HEK293 (cell line): ENCODE data around the gene THAP2.

Source experiments
- GFI1B ChIP-seq: fragments of 450-650 bp; formaldehyde crosslinking; IDR thresholded peaks from 2 replicates; pipeline ENCODE4 v1.5.1; 2016; ENCODE audit warnings: missing biosample characterization, missing genetic modification characterization
- GLI2 ChIP-seq: fragments of 450-650 bp; formaldehyde crosslinking; IDR thresholded peaks from 2 replicates; pipeline ENCODE4; 2017; ENCODE audit warnings: missing biosample characterization, missing genetic modification characterization, low read depth, borderline replicate concordance
- GLIS1 ChIP-seq: fragments of 450-650 bp; formaldehyde crosslinking; IDR thresholded peaks from 2 replicates; pipeline ENCODE4 v1.5.1; 2016; ENCODE audit warnings: missing biosample characterization, missing genetic modification characterization
- IKZF3 ChIP-seq: fragments of 450-650 bp; IDR thresholded peaks from 2 replicates; pipeline ENCODE4 v1.5.0; 2018; ENCODE audit warnings: missing biosample characterization, mild to moderate bottlenecking, missing genetic modification characterization, moderate library complexity
- MEIS1 ChIP-seq: sonication (generic); formaldehyde crosslinking; IDR thresholded peaks from 2 replicates; pipeline ENCODE4 v1.8.1; 2022; ENCODE audit warnings: missing genetic modification reagents, mild to moderate bottlenecking, borderline replicate concordance
- MYNN ChIP-seq: fragments of 450-650 bp; formaldehyde crosslinking; IDR thresholded peaks from 2 replicates; pipeline ENCODE4 v1.5.1; 2016; ENCODE audit warnings: missing biosample characterization, missing genetic modification characterization, borderline replicate concordance
- OSR2 ChIP-seq: fragments of 450-650 bp; formaldehyde crosslinking; IDR thresholded peaks from 2 replicates; pipeline ENCODE4 v1.5.1; 2016; ENCODE audit warnings: missing biosample characterization, missing genetic modification characterization
- REPIN1 ChIP-seq: fragments of 450-650 bp; formaldehyde crosslinking; IDR thresholded peaks from 2 replicates; pipeline ENCODE4 v1.5.1; 2017; ENCODE audit warnings: missing biosample characterization, missing genetic modification characterization, low read depth
- SCRT1 ChIP-seq: fragments of 450-650 bp; formaldehyde crosslinking; IDR thresholded peaks from 2 replicates; pipeline ENCODE4 v1.5.1; 2016; ENCODE audit warnings: missing biosample characterization, missing genetic modification characterization, borderline replicate concordance
- ZBTB7A ChIP-seq: fragments of 450-650 bp; formaldehyde crosslinking; IDR thresholded peaks from 2 replicates; pipeline ENCODE4 v1.5.1; 2016; ENCODE audit warnings: low read depth, missing biosample characterization, missing genetic modification characterization
- ZFHX2 ChIP-seq: fragments of 450-650 bp; formaldehyde crosslinking; conservative IDR thresholded peaks from 2 replicates; pipeline ENCODE4 v1.5.1; 2016; ENCODE audit warnings: missing biosample characterization, missing genetic modification characterization
- ZFP3 ChIP-seq: fragments of 450-650 bp; formaldehyde crosslinking; IDR thresholded peaks from 2 replicates; pipeline ENCODE4 v1.5.1; 2016; ENCODE audit warnings: low read depth, missing biosample characterization, missing genetic modification characterization
- ZNF140 ChIP-seq: fragments of 450-650 bp; formaldehyde crosslinking; IDR thresholded peaks from 2 replicates; pipeline ENCODE4 v1.5.1; 2016; ENCODE audit warnings: missing biosample characterization, missing genetic modification characterization
- ZNF19 ChIP-seq: fragments of 450-650 bp; formaldehyde crosslinking; IDR thresholded peaks from 2 replicates; pipeline ENCODE4; 2016; ENCODE audit warnings: missing biosample characterization, missing genetic modification characterization, low read depth
- ZNF2 ChIP-seq: fragments of 450-650 bp; formaldehyde crosslinking; IDR thresholded peaks from 2 replicates; pipeline ENCODE4 v1.5.1; 2016; ENCODE audit warnings: missing biosample characterization, missing genetic modification characterization
- ZNF211 ChIP-seq: fragments of 450-650 bp; formaldehyde crosslinking; IDR thresholded peaks from 2 replicates; pipeline ENCODE4 v1.5.1; 2016; ENCODE audit warnings: low read depth, missing biosample characterization, missing genetic modification characterization
- ZNF23 ChIP-seq: fragments of 450-650 bp; formaldehyde crosslinking; IDR thresholded peaks from 2 replicates; pipeline ENCODE4 v1.5.1; 2016; ENCODE audit warnings: missing biosample characterization, missing genetic modification characterization, borderline replicate concordance
- ZNF239 ChIP-seq: fragments of 450-650 bp; formaldehyde crosslinking; IDR thresholded peaks from 2 replicates; pipeline ENCODE4 v1.5.1; 2016; ENCODE audit warnings: missing biosample characterization, missing genetic modification characterization
- ZNF266 ChIP-seq: fragments of 450-650 bp; formaldehyde crosslinking; IDR thresholded peaks from 2 replicates; pipeline ENCODE4 v1.5.1; 2016; ENCODE audit warnings: missing biosample characterization, missing genetic modification characterization, low read depth
- ZNF311 ChIP-seq: fragments of 450-650 bp; formaldehyde crosslinking; IDR thresholded peaks from 2 replicates; pipeline ENCODE4 v1.5.1; 2017; ENCODE audit warnings: missing biosample characterization, missing genetic modification characterization, borderline replicate concordance
- ZNF354C ChIP-seq: fragments of 450-650 bp; formaldehyde crosslinking; IDR thresholded peaks from 2 replicates; pipeline ENCODE4 v1.5.1; 2016; ENCODE audit warnings: missing biosample characterization, missing genetic modification characterization, low read depth, borderline replicate concordance
- ZNF416 ChIP-seq: fragments of 450-650 bp; formaldehyde crosslinking; IDR thresholded peaks from 2 replicates; pipeline ENCODE4 v1.5.1; 2016; ENCODE audit warnings: missing biosample characterization, missing genetic modification characterization
- ZNF544 ChIP-seq: fragments of 450-650 bp; formaldehyde crosslinking; IDR thresholded peaks from 2 replicates; pipeline ENCODE4 v1.5.0; 2017; ENCODE audit warnings: missing biosample characterization, missing genetic modification characterization
- ZNF555 ChIP-seq: fragments of 450-650 bp; formaldehyde crosslinking; conservative IDR thresholded peaks from 2 replicates; pipeline ENCODE4 v1.5.1; 2017; ENCODE audit warnings: missing biosample characterization, mild to moderate bottlenecking, missing genetic modification characterization, inconsistent platforms
- ZNF600 ChIP-seq: fragments of 450-650 bp; formaldehyde crosslinking; IDR thresholded peaks from 2 replicates; pipeline ENCODE4 v1.5.1; 2016; ENCODE audit warnings: missing biosample characterization, missing genetic modification characterization
- ZNF639 ChIP-seq: fragments of 450-650 bp; formaldehyde crosslinking; IDR thresholded peaks from 2 replicates; pipeline ENCODE4 v1.5.1; 2016; ENCODE audit warnings: missing biosample characterization, missing genetic modification characterization
- ZNF660 ChIP-seq: fragments of 450-650 bp; IDR thresholded peaks from 2 replicates; pipeline ENCODE4 v1.5.1; 2018; ENCODE audit warnings: missing biosample characterization, mild to moderate bottlenecking, missing genetic modification characterization
- ZNF792 ChIP-seq: fragments of 450-650 bp; formaldehyde crosslinking; IDR thresholded peaks from 2 replicates; pipeline ENCODE4 v1.5.1; 2016; ENCODE audit warnings: missing biosample characterization, missing genetic modification characterization
- ZNF843 ChIP-seq: fragments of 450-650 bp; formaldehyde crosslinking; IDR thresholded peaks from 2 replicates; pipeline ENCODE4 v1.5.1; 2016; ENCODE audit warnings: missing biosample characterization, missing genetic modification characterization
- TF ChIP-seq, protein P1 (sequence below): fragments of 450-650 bp; formaldehyde crosslinking; IDR thresholded peaks from 2 replicates; pipeline ENCODE4 v1.5.1; 2017; ENCODE audit warnings: missing biosample characterization, missing genetic modification characterization
- TF ChIP-seq, protein P2 (sequence below): fragments of 450-650 bp; formaldehyde crosslinking; IDR thresholded peaks from 2 replicates; pipeline ENCODE4; 2016; ENCODE audit warnings: missing biosample characterization, missing genetic modification characterization
- TF ChIP-seq, protein P3 (sequence below): fragments of 450-650 bp; formaldehyde crosslinking; IDR thresholded peaks from 2 replicates; pipeline ENCODE4 v1.5.1; 2016; ENCODE audit warnings: missing biosample characterization, missing genetic modification characterization, low read depth
- TF ChIP-seq, protein P4 (sequence below): fragments of 450-650 bp; formaldehyde crosslinking; IDR thresholded peaks from 2 replicates; pipeline ENCODE4 v1.5.1; 2017; ENCODE audit warnings: missing biosample characterization, missing genetic modification characterization

Gene THAP2

DNA sequence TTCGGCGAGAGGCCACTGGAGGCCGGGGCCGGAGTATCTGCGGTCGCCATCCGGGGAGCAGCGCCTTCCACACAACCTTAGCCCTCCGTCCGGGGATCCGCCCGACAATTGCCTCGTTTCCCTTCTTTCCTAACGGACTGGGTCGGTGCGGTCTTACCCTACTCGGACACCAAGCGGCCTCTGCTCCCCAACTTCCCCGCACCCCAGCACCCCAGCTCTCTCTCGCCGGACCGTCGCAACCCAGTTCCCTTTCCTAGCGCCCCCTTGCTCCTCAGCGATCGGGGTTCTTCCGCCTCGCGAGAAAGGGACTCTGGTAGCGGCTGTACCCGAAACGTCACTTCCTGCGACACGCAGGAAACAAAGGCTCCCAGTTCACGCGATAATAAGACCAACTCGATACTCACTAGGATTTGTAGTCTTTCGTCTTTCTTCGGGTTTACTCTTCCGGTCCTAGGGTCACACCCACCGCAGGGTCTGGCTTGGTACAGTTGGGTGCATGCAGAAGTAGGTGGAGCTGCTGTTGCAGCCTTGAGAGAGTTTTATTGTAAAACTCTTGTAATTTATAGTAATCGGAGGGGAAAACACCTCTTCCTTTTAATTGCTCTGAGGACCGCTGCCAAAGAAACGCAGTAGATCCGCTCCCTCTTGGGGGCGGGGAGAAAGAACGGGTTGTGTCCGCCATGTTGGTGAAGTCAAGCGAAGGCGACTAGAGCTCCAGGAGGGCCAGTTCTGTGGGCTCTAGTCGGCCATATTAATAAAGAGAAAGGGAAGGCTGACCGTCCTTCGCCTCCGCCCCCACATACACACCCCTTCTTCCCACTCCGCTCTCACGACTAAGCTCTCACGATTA, at the start of gene THAP2, which contains the start of gene ZFC3H1 (continued):
- TF ChIP-seq ZFHX2 (peak; percentile 92), ZNF211 (tag by site-specific recombination) (no peak), MYNN (tag by site-specific recombination) (no peak), GLI2 (no peak), SCRT1 (tag by site-specific recombination) (no peak), ZNF19 (tag by site-specific recombination) (no peak), IKZF3 (no peak), ZNF2 (tag by site-specific recombination) (peak; percentile 73), ZNF354C (tag by site-specific recombination) (no peak), ZNF555 (tag by site-specific recombination) (no peak), ZNF239 (no peak), GLIS1 (tag by site-specific recombination) (peak; percentile 44), ZFP3 (tag by site-specific recombination) (no peak), ZNF23 (no peak), ZNF140 (tag by site-specific recombination) (no peak), ZNF639 (tag by site-specific recombination) (peak; percentile 19; the same call in 1 of the 2 replicates), MEIS1 (CRISPR knock-in tag) (no peak), ZNF266 (tag by site-specific recombination) (no peak), ZNF660 (peak; percentile 48), ZNF311 (tag by site-specific recombination) (no peak), GFI1B (tag by site-specific recombination) (no peak), ZNF416 (tag by site-specific recombination) (no peak), ZNF843 (tag by site-specific recombination) (no peak), ZNF792 (tag by site-specific recombination) (0 out of 2 replicates have a peak, but pooled peaks have one; percentile 34), ZBTB7A (0 out of 2 replicates have a peak, but pooled peaks have one; percentile 70), OSR2 (tag by site-specific recombination) (no peak), REPIN1 (tag by site-specific recombination) (peak; percentile 5; the same call in 1 of the 2 replicates), ZNF544 (tag by site-specific recombination) (no peak), ZNF600 (peak; percentile 49)
- TF ChIP-seq, protein P1, sequence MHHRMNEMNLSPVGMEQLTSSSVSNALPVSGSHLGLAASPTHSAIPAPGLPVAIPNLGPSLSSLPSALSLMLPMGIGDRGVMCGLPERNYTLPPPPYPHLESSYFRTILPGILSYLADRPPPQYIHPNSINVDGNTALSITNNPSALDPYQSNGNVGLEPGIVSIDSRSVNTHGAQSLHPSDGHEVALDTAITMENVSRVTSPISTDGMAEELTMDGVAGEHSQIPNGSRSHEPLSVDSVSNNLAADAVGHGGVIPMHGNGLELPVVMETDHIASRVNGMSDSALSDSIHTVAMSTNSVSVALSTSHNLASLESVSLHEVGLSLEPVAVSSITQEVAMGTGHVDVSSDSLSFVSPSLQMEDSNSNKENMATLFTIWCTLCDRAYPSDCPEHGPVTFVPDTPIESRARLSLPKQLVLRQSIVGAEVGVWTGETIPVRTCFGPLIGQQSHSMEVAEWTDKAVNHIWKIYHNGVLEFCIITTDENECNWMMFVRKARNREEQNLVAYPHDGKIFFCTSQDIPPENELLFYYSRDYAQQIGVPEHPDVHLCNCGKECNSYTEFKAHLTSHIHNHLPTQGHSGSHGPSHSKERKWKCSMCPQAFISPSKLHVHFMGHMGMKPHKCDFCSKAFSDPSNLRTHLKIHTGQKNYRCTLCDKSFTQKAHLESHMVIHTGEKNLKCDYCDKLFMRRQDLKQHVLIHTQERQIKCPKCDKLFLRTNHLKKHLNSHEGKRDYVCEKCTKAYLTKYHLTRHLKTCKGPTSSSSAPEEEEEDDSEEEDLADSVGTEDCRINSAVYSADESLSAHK, result no peak
- TF ChIP-seq, protein P2, sequence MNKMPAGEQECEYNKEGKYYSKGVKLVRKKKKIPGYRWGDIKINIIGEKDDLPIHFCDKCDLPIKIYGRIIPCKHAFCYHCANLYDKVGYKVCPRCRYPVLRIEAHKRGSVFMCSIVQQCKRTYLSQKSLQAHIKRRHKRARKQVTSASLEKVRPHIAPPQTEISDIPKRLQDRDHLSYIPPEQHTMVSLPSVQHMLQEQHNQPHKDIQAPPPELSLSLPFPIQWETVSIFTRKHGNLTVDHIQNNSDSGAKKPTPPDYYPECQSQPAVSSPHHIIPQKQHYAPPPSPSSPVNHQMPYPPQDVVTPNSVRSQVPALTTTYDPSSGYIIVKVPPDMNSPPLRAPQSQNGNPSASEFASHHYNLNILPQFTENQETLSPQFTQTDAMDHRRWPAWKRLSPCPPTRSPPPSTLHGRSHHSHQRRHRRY (tag by site-specific recombination), result no peak
- TF ChIP-seq, protein P3, sequence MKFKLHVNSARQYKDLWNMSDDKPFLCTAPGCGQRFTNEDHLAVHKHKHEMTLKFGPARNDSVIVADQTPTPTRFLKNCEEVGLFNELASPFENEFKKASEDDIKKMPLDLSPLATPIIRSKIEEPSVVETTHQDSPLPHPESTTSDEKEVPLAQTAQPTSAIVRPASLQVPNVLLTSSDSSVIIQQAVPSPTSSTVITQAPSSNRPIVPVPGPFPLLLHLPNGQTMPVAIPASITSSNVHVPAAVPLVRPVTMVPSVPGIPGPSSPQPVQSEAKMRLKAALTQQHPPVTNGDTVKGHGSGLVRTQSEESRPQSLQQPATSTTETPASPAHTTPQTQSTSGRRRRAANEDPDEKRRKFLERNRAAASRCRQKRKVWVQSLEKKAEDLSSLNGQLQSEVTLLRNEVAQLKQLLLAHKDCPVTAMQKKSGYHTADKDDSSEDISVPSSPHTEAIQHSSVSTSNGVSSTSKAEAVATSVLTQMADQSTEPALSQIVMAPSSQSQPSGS (tag by site-specific recombination), result no peak
- TF ChIP-seq, protein P4, sequence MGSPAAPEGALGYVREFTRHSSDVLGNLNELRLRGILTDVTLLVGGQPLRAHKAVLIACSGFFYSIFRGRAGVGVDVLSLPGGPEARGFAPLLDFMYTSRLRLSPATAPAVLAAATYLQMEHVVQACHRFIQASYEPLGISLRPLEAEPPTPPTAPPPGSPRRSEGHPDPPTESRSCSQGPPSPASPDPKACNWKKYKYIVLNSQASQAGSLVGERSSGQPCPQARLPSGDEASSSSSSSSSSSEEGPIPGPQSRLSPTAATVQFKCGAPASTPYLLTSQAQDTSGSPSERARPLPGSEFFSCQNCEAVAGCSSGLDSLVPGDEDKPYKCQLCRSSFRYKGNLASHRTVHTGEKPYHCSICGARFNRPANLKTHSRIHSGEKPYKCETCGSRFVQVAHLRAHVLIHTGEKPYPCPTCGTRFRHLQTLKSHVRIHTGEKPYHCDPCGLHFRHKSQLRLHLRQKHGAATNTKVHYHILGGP (tag by site-specific recombination), result no peak
